HCT116 (cell line): ENCODE data around the gene NGRN. TPM values are rescaled to one million over a fixed set of nuclear protein-coding genes. Genes with fewer than 3 reads are reported as not detected.
A peak's percentile ranks its signal among the peaks of the same experiment; 100 is the strongest.

Experiments
- ATAC-seq: fragments of 200-7000 bp; cut with Tn5 transposase; 2 replicates; pipeline ENCODE4 v1.9.1; 2020; ENCODE audit warnings: mild to moderate bottlenecking, moderate library complexity
- BruUV-seq: library from RNA; stranded (reverse); fragments of 400-500 nt; replicated peaks from 2 replicates; lab custom pipeline; 2021; lab: Mats Ljungman, UMichigan
- CTCF ChIA-PET: fragments of 300-600 bp; sonication (Branson Sonifier 250); formaldehyde crosslinking; loops from one replicate; lab custom pipeline; 2021; ENCODE audit warnings: antibody characterized with exemption; lab: Charles Lee
- POLR2A ChIA-PET: fragments of 300-600, 350-600 bp; sonication (Branson Sonifier 250); formaldehyde crosslinking; loops from one replicate; lab custom pipeline; 2021; ENCODE audit warnings: antibody characterized with exemption; lab: Charles Lee
- RAD21 ChIA-PET, 2 experiments: fragments of 300-600 bp; sonication (Branson Sonifier 250); formaldehyde crosslinking; loops; one replicate each; lab custom pipeline; 2023; ENCODE audit warnings: low total read pairs in 2 of 2; ENCODE audit not compliant: uncharacterized antibody in 2 of 2, unreplicated experiment in 2 of 2, low non-redundant PET in 1 of 2; lab: Charles Lee
- DNase-seq: peaks from one replicate; pipeline ENCODE4 v3.0.0-alpha.2; 2010; ENCODE audit warnings: low read depth, low spot score
- H2AFZ ChIP-seq: fragments of 200-600 bp; shearing (Covaris generic), sonication (generic); 2 replicates; pipeline ENCODE4 v1.6.1; 2017; ENCODE audit warnings: low read depth, mixed run types, mixed read lengths, antibody characterized with exemption, low read length; ENCODE audit not compliant: poor library complexity, severe bottlenecking
- H3K27ac ChIP-seq: 2 replicates; pipeline ENCODE4 v1.5.1; 2012; ENCODE audit warnings: low read depth, low read length
- H3K27me3 ChIP-seq: fragments of 200-600 bp; sonication (generic); 2 replicates; pipeline ENCODE4 v1.6.1; 2016; ENCODE audit warnings: mixed run types, low read length, mixed read lengths; ENCODE audit not compliant: insufficient read depth
- H3K36me3 ChIP-seq, 2 experiments: fragments of 200-500 bp in 1 of 2; fragments of 200-600 bp in 1 of 2; sonication (Bioruptor generic) in 1 of 2; sonication (generic) in 1 of 2; 2 replicates each; pipeline versions ENCODE4 v1.5.1 to v1.6.1; 2014 to 2016; ENCODE audit warnings: low read length in 2 of 2, inconsistent platforms in 1 of 2, mixed read lengths in 1 of 2, mixed run types in 1 of 2; ENCODE audit not compliant: insufficient read depth in 2 of 2, control insufficient read depth in 1 of 2
- H3K4me1 ChIP-seq, 2 experiments: fragments of 200-600 bp in 1 of 2; sonication (generic) in 1 of 2; 2 replicates each; pipeline versions ENCODE4 v1.5.1 to v1.6.1; 2012 to 2017; ENCODE audit warnings: low read length in 2 of 2, inconsistent platforms in 1 of 2, mild to moderate bottlenecking in 1 of 2, mixed read lengths in 1 of 2, mixed run types in 1 of 2, moderate library complexity in 1 of 2; ENCODE audit not compliant: insufficient read depth in 2 of 2, control insufficient read depth in 1 of 2
- H3K4me2 ChIP-seq: fragments of 200-600 bp; sonication (generic); 2 replicates; pipeline ENCODE4 v1.6.1; 2017; ENCODE audit warnings: mixed run types, low read length, mixed read lengths
- H3K4me3 ChIP-seq, 2 experiments: fragments of 200-600 bp in 1 of 2; sonication (generic) in 1 of 2; replicated peaks in 1 of 2; 2 replicates each; pipeline ENCODE4 v1.5.1; 2011 to 2016; ENCODE audit warnings: low read length in 2 of 2, control low read depth in 1 of 2, low read depth in 1 of 2, mild to moderate bottlenecking in 1 of 2, mixed read lengths in 1 of 2, mixed run types in 1 of 2
- H3K79me2 ChIP-seq: fragments of 200-600 bp; sonication (generic); 2 replicates; pipeline ENCODE4 v1.6.1; 2017; ENCODE audit warnings: mild to moderate bottlenecking, mixed run types, low read length, moderate library complexity, mixed read lengths; ENCODE audit not compliant: insufficient read depth
- H3K9ac ChIP-seq: fragments of 200-600 bp; sonication (generic); 2 replicates; pipeline ENCODE4 v1.6.1; 2016; ENCODE audit warnings: low read length, mixed read lengths
- H3K9me2 ChIP-seq: fragments of 200-600 bp; sonication (generic), shearing (Covaris generic); 2 replicates; pipeline ENCODE4 v1.6.1; 2017; ENCODE audit warnings: mixed run types, mild to moderate bottlenecking, moderate library complexity; ENCODE audit not compliant: insufficient read depth
- H3K9me3 ChIP-seq, 2 experiments: fragments of 200-500 bp in 1 of 2; fragments of 200-600 bp in 1 of 2; sonication (Bioruptor generic) in 1 of 2; sonication (generic) in 1 of 2; 2 replicates each; pipeline ENCODE4 v1.6.1; 2014 to 2017; ENCODE audit warnings: low read length in 2 of 2, mixed read lengths in 2 of 2, inconsistent platforms in 1 of 2, low read depth in 1 of 2, mild to moderate bottlenecking in 1 of 2, mixed run types in 1 of 2, moderate library complexity in 1 of 2; ENCODE audit not compliant: control insufficient read depth in 1 of 2, insufficient read depth in 1 of 2
- H4K20me1 ChIP-seq: fragments of 200-600 bp; sonication (generic), shearing (Covaris generic); 2 replicates; pipeline ENCODE4 v1.6.1; 2017; ENCODE audit warnings: mixed run types, mild to moderate bottlenecking, moderate library complexity; ENCODE audit not compliant: insufficient read depth
- CBX3 ChIP-seq: IDR thresholded peaks from 2 replicates; pipeline ENCODE4 v1.6.1; 2012; ENCODE audit warnings: low read depth
- CEBPB ChIP-seq: IDR thresholded peaks from 2 replicates; pipeline ENCODE4 v1.6.1; 2012; ENCODE audit warnings: low read depth
- ELF1 ChIP-seq: IDR thresholded peaks from 2 replicates; pipeline ENCODE4 v1.6.1; 2012; ENCODE audit warnings: low read depth, borderline replicate concordance
- EZH2 ChIP-seq: fragments of 200-600 bp; sonication (generic); IDR thresholded peaks from 2 replicates; pipeline ENCODE4 v1.6.1; 2017; ENCODE audit warnings: antibody characterized with exemption, mixed run types
- EZH2phosphoT487 ChIP-seq: fragments of 200-600 bp; IDR thresholded peaks from 2 replicates; pipeline ENCODE4 v1.6.1; 2018; ENCODE audit warnings: antibody characterized with exemption, borderline replicate concordance
- FOSL1 ChIP-seq: IDR thresholded peaks from 2 replicates; pipeline ENCODE4 v1.6.1; 2012; ENCODE audit warnings: low read depth
- JUND ChIP-seq: IDR thresholded peaks from 2 replicates; pipeline ENCODE4 v1.6.1; 2012
- POLR2A ChIP-seq: IDR thresholded peaks from 2 replicates; pipeline ENCODE4 v1.7.0; 2011; ENCODE audit warnings: borderline replicate concordance; ENCODE audit not compliant: insufficient read depth, insufficient read length; ENCODE audit errors: extremely low read depth
- POLR2AphosphoS5 ChIP-seq: IDR thresholded peaks from 2 replicates; pipeline ENCODE4 v1.6.1; 2011; ENCODE audit warnings: mild to moderate bottlenecking, low read depth, low read length, moderate library complexity
- RAD21 ChIP-seq: IDR thresholded peaks from 2 replicates; pipeline ENCODE4 v1.6.1; 2012; ENCODE audit warnings: low read depth, mild to moderate bottlenecking
- SIN3A ChIP-seq: IDR thresholded peaks from 2 replicates; pipeline ENCODE4 v1.6.1; 2012; ENCODE audit warnings: low read depth
- SP1 ChIP-seq: IDR thresholded peaks from 2 replicates; pipeline ENCODE4 v1.6.1; 2012; ENCODE audit warnings: low read depth
- SRF ChIP-seq: IDR thresholded peaks from 2 replicates; pipeline ENCODE4 v1.6.1; 2012; ENCODE audit warnings: low read depth
- TCF7L2 ChIP-seq: IDR thresholded peaks from 2 replicates; pipeline ENCODE4 v1.7.0; 2011; ENCODE audit warnings: borderline replicate concordance, inconsistent platforms; ENCODE audit not compliant: insufficient read depth, insufficient read length; ENCODE audit errors: extremely low read depth
- ZFX ChIP-seq: fragments of 450-650 bp; IDR thresholded peaks from 2 replicates; pipeline ENCODE4 v1.6.1; 2017
- ZNF274 ChIP-seq: fragments of 200-500 bp; sonication (Bioruptor generic); IDR thresholded peaks from 2 replicates; pipeline ENCODE4 v1.6.1; 2014; ENCODE audit warnings: mild to moderate bottlenecking, low read depth, low read length, inconsistent platforms
- intact Hi-C: fragments of 100-400 bp; cut with micrococcal nuclease; formaldehyde crosslinking; loops from 2 replicates; pipeline ENCODE4 v1.10.0; 2022
- total RNA-seq: library from RNA; stranded (reverse); gene quantifications from one replicate; pipeline ENCODE4 v1.2.1, GENCODE V29; 2021; ENCODE audit not compliant: unreplicated experiment
- TF ChIP-seq, protein P1 (sequence below): IDR thresholded peaks from 2 replicates; pipeline ENCODE4 v1.6.1; 2012; ENCODE audit warnings: low read depth
- TF ChIP-seq, protein P2 (sequence below), 3 experiments: fragments of 200-600 bp in 1 of 3; sonication (generic) in 1 of 3; IDR thresholded peaks in 2 of 3; conservative IDR thresholded peaks in 1 of 3; 2 replicates each; pipeline ENCODE4 v1.5.1; 2012 to 2017; ENCODE audit warnings: low read depth in 2 of 3, low read length in 2 of 3, antibody characterized with exemption in 1 of 3, borderline replicate concordance in 1 of 3, control low read depth in 1 of 3, mild to moderate bottlenecking in 1 of 3, mixed read lengths in 1 of 3, mixed run types in 1 of 3, moderate library complexity in 1 of 3; ENCODE audit not compliant: insufficient read depth in 1 of 3
- TF ChIP-seq, protein P3 (sequence below): IDR thresholded peaks from 2 replicates; pipeline ENCODE4 v1.6.1; 2011; ENCODE audit warnings: mild to moderate bottlenecking, low read length, moderate library complexity; ENCODE audit not compliant: insufficient replicate concordance; ENCODE audit errors: extremely low read depth
- TF ChIP-seq, protein P4 (sequence below): IDR thresholded peaks from 2 replicates; pipeline ENCODE4 v1.6.1; 2012

The NGRN gene
- total RNA-seq, 1 experiment from 2014 or later, result 72.7 TPM

DNA sequence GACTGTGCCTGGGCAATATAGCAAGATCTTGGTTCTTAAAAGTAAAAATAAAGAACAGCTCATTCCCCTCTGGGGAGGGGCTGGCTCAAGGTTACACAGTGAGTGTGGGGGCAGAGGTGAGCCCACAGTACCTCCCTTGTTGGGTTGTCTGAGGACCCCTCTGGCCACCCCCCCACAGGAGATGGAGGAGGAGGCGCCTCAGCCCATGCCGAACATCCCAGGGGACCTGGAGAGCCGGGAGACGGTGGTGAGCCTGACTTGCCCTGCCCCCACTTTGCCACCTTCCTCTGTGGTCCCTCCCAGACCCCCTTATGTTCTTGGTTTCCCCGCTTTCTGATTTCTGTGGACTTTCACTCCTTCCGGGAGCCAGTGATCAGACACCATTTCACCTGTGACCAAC is 28.7 kb downstream of the NGRN start:
- RAD21 ChIA-PET, result no interaction called here
- intact Hi-C loops, result loop anchor here (10.0 kb wide), 1 partner anchor 401 kb away; no protein-coding TSS in a partner anchor
- Histone ChIP-seq H3K79me2 (no peaks in the 10 kb centered on the region), H3K9me3 (no peaks in the 10 kb centered on the region), H3K27me3 (no peaks in the 10 kb centered on the region), H3K4me2 (peak overlapping the region; percentile 56; the same call in 1 of the 2 replicates), H3K4me1 (peaks cover 7 to 24% of the 10 kb centered on the region in 2 experiments; a peak in 3 of 4 replicates), H3K4me3 (no peak overlapping the region), H3K27ac (no peak overlapping the region)
- BruUV-seq, result no TSS peak
- TF ChIP-seq CEBPB (no peak), ZNF274 (no peak), POLR2A (no peak), CBX3 (no peak), POLR2AphosphoS5 (no peak), RAD21 (no peak), ELF1 (no peak), ZFX (no peak), EZH2phosphoT487 (no peak), EZH2 (no peak), SRF (no peak), TCF7L2 (no peak), SP1 (no peak), SIN3A (no peak), JUND (no peak), FOSL1 (no peak)
- TF ChIP-seq, protein P1, sequence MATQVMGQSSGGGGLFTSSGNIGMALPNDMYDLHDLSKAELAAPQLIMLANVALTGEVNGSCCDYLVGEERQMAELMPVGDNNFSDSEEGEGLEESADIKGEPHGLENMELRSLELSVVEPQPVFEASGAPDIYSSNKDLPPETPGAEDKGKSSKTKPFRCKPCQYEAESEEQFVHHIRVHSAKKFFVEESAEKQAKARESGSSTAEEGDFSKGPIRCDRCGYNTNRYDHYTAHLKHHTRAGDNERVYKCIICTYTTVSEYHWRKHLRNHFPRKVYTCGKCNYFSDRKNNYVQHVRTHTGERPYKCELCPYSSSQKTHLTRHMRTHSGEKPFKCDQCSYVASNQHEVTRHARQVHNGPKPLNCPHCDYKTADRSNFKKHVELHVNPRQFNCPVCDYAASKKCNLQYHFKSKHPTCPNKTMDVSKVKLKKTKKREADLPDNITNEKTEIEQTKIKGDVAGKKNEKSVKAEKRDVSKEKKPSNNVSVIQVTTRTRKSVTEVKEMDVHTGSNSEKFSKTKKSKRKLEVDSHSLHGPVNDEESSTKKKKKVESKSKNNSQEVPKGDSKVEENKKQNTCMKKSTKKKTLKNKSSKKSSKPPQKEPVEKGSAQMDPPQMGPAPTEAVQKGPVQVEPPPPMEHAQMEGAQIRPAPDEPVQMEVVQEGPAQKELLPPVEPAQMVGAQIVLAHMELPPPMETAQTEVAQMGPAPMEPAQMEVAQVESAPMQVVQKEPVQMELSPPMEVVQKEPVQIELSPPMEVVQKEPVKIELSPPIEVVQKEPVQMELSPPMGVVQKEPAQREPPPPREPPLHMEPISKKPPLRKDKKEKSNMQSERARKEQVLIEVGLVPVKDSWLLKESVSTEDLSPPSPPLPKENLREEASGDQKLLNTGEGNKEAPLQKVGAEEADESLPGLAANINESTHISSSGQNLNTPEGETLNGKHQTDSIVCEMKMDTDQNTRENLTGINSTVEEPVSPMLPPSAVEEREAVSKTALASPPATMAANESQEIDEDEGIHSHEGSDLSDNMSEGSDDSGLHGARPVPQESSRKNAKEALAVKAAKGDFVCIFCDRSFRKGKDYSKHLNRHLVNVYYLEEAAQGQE, result no peak
- TF ChIP-seq, protein P2, sequence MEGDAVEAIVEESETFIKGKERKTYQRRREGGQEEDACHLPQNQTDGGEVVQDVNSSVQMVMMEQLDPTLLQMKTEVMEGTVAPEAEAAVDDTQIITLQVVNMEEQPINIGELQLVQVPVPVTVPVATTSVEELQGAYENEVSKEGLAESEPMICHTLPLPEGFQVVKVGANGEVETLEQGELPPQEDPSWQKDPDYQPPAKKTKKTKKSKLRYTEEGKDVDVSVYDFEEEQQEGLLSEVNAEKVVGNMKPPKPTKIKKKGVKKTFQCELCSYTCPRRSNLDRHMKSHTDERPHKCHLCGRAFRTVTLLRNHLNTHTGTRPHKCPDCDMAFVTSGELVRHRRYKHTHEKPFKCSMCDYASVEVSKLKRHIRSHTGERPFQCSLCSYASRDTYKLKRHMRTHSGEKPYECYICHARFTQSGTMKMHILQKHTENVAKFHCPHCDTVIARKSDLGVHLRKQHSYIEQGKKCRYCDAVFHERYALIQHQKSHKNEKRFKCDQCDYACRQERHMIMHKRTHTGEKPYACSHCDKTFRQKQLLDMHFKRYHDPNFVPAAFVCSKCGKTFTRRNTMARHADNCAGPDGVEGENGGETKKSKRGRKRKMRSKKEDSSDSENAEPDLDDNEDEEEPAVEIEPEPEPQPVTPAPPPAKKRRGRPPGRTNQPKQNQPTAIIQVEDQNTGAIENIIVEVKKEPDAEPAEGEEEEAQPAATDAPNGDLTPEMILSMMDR (IDR thresholded peaks at IDR 0.05 in 2 of 3, conservative IDR thresholded peaks at IDR 0.05 in 1 of 3; ENCODE audit: borderline replicate concordance in 1 of 3, insufficient read depth in 1 of 3, low read depth in 2 of 3, low read length in 2 of 3), result no peak
- TF ChIP-seq, protein P3, sequence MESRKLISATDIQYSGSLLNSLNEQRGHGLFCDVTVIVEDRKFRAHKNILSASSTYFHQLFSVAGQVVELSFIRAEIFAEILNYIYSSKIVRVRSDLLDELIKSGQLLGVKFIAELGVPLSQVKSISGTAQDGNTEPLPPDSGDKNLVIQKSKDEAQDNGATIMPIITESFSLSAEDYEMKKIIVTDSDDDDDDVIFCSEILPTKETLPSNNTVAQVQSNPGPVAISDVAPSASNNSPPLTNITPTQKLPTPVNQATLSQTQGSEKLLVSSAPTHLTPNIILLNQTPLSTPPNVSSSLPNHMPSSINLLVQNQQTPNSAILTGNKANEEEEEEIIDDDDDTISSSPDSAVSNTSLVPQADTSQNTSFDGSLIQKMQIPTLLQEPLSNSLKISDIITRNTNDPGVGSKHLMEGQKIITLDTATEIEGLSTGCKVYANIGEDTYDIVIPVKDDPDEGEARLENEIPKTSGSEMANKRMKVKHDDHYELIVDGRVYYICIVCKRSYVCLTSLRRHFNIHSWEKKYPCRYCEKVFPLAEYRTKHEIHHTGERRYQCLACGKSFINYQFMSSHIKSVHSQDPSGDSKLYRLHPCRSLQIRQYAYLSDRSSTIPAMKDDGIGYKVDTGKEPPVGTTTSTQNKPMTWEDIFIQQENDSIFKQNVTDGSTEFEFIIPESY, result no peak
- TF ChIP-seq, protein P4, sequence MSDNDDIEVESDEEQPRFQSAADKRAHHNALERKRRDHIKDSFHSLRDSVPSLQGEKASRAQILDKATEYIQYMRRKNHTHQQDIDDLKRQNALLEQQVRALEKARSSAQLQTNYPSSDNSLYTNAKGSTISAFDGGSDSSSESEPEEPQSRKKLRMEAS, result no peak
- TF ChIP-seq, all 23 proteins: peak for 0
- no peak for DNase-seq
- H3K9me2 ChIP-seq, result no peaks in the 10 kb centered on the region
- no peak for ATAC-seq
- no peak overlapping the region for H3K9ac ChIP-seq
- H4K20me1 ChIP-seq, result no peaks in the 10 kb centered on the region
- H2AFZ ChIP-seq, result no peak overlapping the region
- POLR2A ChIA-PET, result no interaction called here
- no peaks in the 10 kb centered on the region for H3K36me3 ChIP-seq
- CTCF ChIA-PET, result interaction anchor here (0.7 to 2.9 kb wide), 17 partner anchors 8 to 641 kb away, joined by 3 to 16 read pairs (median 7); partner anchors contain the start of genes CIB1, GDPGP1, HDDC3 and MAN2A2
